Heart left ventricle (tissue), 16 donors: ENCODE results near the gene GTF2H4. TPM values are rescaled to one million over a fixed set of nuclear protein-coding genes. Genes with fewer than 3 reads are reported as not detected.

Experiments used
- ATAC-seq, 4 donors: fragments of 200-7000 bp; cut with Tn5 transposase; one replicate each; pipeline ENCODE4 v1.9.1; 2020 to 2022; ENCODE audit warnings: moderate library complexity in 4 of 4, mild to moderate bottlenecking in 3 of 4, moderate number of reproducible peaks in 1 of 4
- DNase-seq, 5 donors: peaks; one replicate each; pipeline ENCODE4 v3.0.0-alpha.2; 2020
- H3K27ac ChIP-seq, 12 donors: fragments of 200-600 bp; sonication (generic) in 4 of 12; one replicate each; pipeline versions ENCODE4 v1.5.0 to v1.8.0; 2016 to 2022; ENCODE audit warnings: mild to moderate bottlenecking in 2 of 12
- H3K27me3 ChIP-seq, 9 donors: fragments of 200-600 bp; sonication (generic) in 2 of 9; one replicate each; pipeline versions ENCODE4 v1.5.1 to v1.8.0; 2016 to 2022; ENCODE audit warnings: mild to moderate bottlenecking in 3 of 9
- H3K36me3 ChIP-seq, 9 donors: fragments of 200-600 bp; sonication (generic) in 2 of 9; one replicate each; pipeline versions ENCODE4 v1.5.0 to v1.8.0; 2018 to 2022; ENCODE audit warnings: mild to moderate bottlenecking in 2 of 9
- H3K4me1 ChIP-seq, 12 donors: fragments of 200-600 bp; sonication (generic) in 4 of 12; one replicate each; pipeline versions ENCODE4 v1.5.0 to v1.8.0; 2016 to 2022; ENCODE audit warnings: mild to moderate bottlenecking in 3 of 12
- H3K4me3 ChIP-seq, 12 donors: fragments of 200-600 bp; sonication (generic) in 4 of 12; one replicate each; pipeline versions ENCODE4 v1.5.0 to v1.8.0; 2017 to 2022; ENCODE audit warnings: mild to moderate bottlenecking in 9 of 12, moderate library complexity in 4 of 12
- H3K9me3 ChIP-seq, 12 donors: fragments of 200-600 bp; sonication (generic) in 4 of 12; one replicate each; pipeline versions ENCODE4 v1.5.0 to v1.8.0; 2016 to 2022; ENCODE audit warnings: mild to moderate bottlenecking in 1 of 12
- CTCF ChIP-seq, 12 donors: fragments of 200-600 bp; sonication (generic) in 4 of 12; IDR thresholded peaks; one replicate each; pipeline versions ENCODE4 v1.5.0 to v1.8.0; 2018 to 2022; ENCODE audit warnings: antibody characterized with exemption in 12 of 12, mild to moderate bottlenecking in 5 of 12
- POLR2A ChIP-seq, 2 donors: fragments of 450-650 bp; IDR thresholded peaks; one replicate each; pipeline ENCODE4 v1.6.1; 2017; ENCODE audit warnings: antibody characterized with exemption in 2 of 2, mild to moderate bottlenecking in 2 of 2, moderate library complexity in 2 of 2
- WGBS, 4 donors: extraction: QIAGEN DNeasy Blood & Tissue Kit in 2 of 4; methylation state at CpG; one replicate each; pipeline versions ENCODE4 v1.1.5 to v1.1.7; 2013 to 2018; 5-methylcytosine and 5-hydroxymethylcytosine counted together
- intact Hi-C, 10 donors: fragments of 100-400 bp; cut with DNase I; formaldehyde crosslinking; loops; one replicate each; pipeline versions ENCODE4 v1.11.1 to v1.14.2; 2022
- polyA plus RNA-seq, 2 donors: library from polyadenylated mRNA; stranded (reverse); fragments of 200-250 nt; gene quantifications; one replicate each; pipeline ENCODE4 v1.2.3, GENCODE V29; 2013
- total RNA-seq, 9 donors: library from RNA; depleted of rRNA in 2 of 9; stranded (reverse); fragments of >200 nt in 2 of 9; fragmentation: NEBNext Ultra II Directional in 3 of 9; extraction: Animal tissue kit (Norgen Biotek cat#: 25700) in 3 of 9; gene quantifications; one replicate each; pipeline versions ENCODE4 v1.1.0 to v1.2.4, GENCODE V29; 2016 to 2023
- donor health status: ischemic (EF 13 %, LVEDD 7.1; RV severe dilation, severe dysfunction).
- donor health status: healthy with polysubstance abuse.
- donor health status: DM: no; HTN: yes; CAD: no.
- donor health status: DM: no; HTN: no; CAD: no.
- donor health status: ischemic (EF 25% LVEDD 6.9; RV normal size, moderate dysfunction).
- donor health status: ischemic (EF 25% LVEDD 5.7; RV mildly dilated, moderate dysfunction).
- donor health status: healthy.
- donor health status: DM: yes; HTN: yes; CAD: no.
- donor health status: ischemic (EF 35%, LVEDD 5.7; RV mildly dilated, moderate dysfunction).
- donor health status: nonischemic (EF 11% LVEDD 7.7; RV severe dilation, severe dysfunction).
- donor health status: DM: yes; HTN: yes; CAD: no.
- donor health status: PGD.
- donor health status: ischemic (EF 29% LVEDD 5.4; RV normal size, mild dysfunction).
- donor health status: nonischemic (EF 23%, LVEDD 6.1; RV moderate dilation, normal function).

The GTF2H4 gene
- total and polyA plus RNA-seq, 11 donors: 4.2 to 22.4 (median 14.7) TPM

GRCh38 chr6:30939473-30939872, 31.5 kb downstream of the GTF2H4 start:
- intact Hi-C loops: no loop called here
- TF ChIP-seq CTCF (IDR thresholded peaks at IDR 0.05) (no peak), POLR2A (IDR thresholded peaks at IDR 0.05) (no peak)
- ATAC-seq: no peak

GRCh38 chr6:30940361-30940986, 32.5 kb downstream of the GTF2H4 start, which contains the start of gene MUCL3:
Gene MUCL3 (plus strand): TSS chr6:30940973. CDS start chr6:30941000, 27 bp downstream.
- H3K27me3 ChIP-seq: peaks cover 0 to 11% (median 0%) of the 10 kb centered on the region in 9 donors
- H3K4me3 ChIP-seq: no peak within 1 kb of the TSS
- H3K36me3 ChIP-seq: no peaks in the 10 kb centered on the region
- intact Hi-C loops: loop anchor here in 1 of 10 donors (10.0 kb wide), 1 partner anchor 64 kb away; no protein-coding TSS in a partner anchor
- H3K4me1 ChIP-seq: peaks cover 0 to 10% (median 4%) of the 10 kb centered on the region in 12 donors
- ATAC-seq (no peak), DNase-seq (no peak)
- WGBS, 4 donors: 62 to 72% (median 66%) methylated on average over 14 to 16 of the region's 16 CpGs
- no peaks in the 10 kb centered on the region for H3K9me3 ChIP-seq
- H3K27ac ChIP-seq: no peak within 1 kb of the TSS
- no peak for TF ChIP-seq POLR2A (IDR thresholded peaks at IDR 0.05)
- TF ChIP-seq CTCF (IDR thresholded peaks at IDR 0.05): no peak

More at GRCh38 chr6:30939473-30939872, 31.5 kb downstream of the GTF2H4 start:
- Histone ChIP-seq H3K36me3 (no peaks in the 10 kb centered on the region), H3K9me3 (no peaks in the 10 kb centered on the region), H3K4me1 (peaks cover 0 to 10% (median 4%) of the 10 kb centered on the region in 12 donors), H3K27ac (no peak overlapping the region), H3K4me3 (no peak overlapping the region), H3K27me3 (peaks cover 0 to 11% (median 0%) of the 10 kb centered on the region in 9 donors)
- DNase-seq: no peak
- 58 to 77% (median 71%) methylated on average over 3 of the region's 3 CpGs for WGBS, 4 donors

GRCh38 chr6:30942338-30943060, 34.5 kb downstream of the GTF2H4 start:
- peaks cover 0 to 10% (median 0%) of the 10 kb centered on the region in 9 donors for H3K27me3 ChIP-seq
- peak in 4 of 5 donors; percentile 62 to 82 (median 72) for DNase-seq
- H3K36me3 ChIP-seq: no peaks in the 10 kb centered on the region
- intact Hi-C loops: loop anchor here in 1 of 10 donors (10.0 kb wide), 1 partner anchor 62 kb away; no protein-coding TSS in a partner anchor
- TF ChIP-seq POLR2A (IDR thresholded peaks at IDR 0.05): no peak
- peak in 8 of 12 donors; percentile 23 to 53 (median 36) for TF ChIP-seq CTCF (IDR thresholded peaks at IDR 0.05)
- WGBS, 4 donors: 11 to 19% (median 15%) methylated on average over 15 of the region's 15 CpGs
- H3K9me3 ChIP-seq: no peaks in the 10 kb centered on the region
- no peak overlapping the region for H3K4me3 ChIP-seq
- no peak overlapping the region for H3K27ac ChIP-seq
- peak; percentile 64 to 90 (median 82) for ATAC-seq
- H3K4me1 ChIP-seq: peaks cover 0 to 10% (median 4%) of the 10 kb centered on the region in 12 donors

- H3K4me1 ChIP-seq: peaks cover 0 to 10% (median 4%) of the 10 kb centered on the region in 12 donors
- intact Hi-C loops: loop anchor here in 1 of 10 donors (10.0 kb wide), 1 partner anchor 61 kb away; no protein-coding TSS in a partner anchor
- H3K27ac ChIP-seq: no peak overlapping the region
- H3K4me3 ChIP-seq: no peak overlapping the region
- WGBS, 4 donors: 86 to 95% (median 91%) methylated on average over 4 of the region's 4 CpGs
- no peaks in the 10 kb centered on the region for H3K36me3 ChIP-seq
- TF ChIP-seq CTCF (IDR thresholded peaks at IDR 0.05) (no peak), POLR2A (IDR thresholded peaks at IDR 0.05) (no peak)
- DNase-seq: no peak
- peaks cover 0 to 7% (median 0%) of the 10 kb centered on the region in 9 donors for H3K27me3 ChIP-seq
- no peaks in the 10 kb centered on the region for H3K9me3 ChIP-seq
- ATAC-seq: no peak
Measured at GRCh38 chr6:30944051-30944450, 36.0 kb downstream of the GTF2H4 start.
